Measurements from ENCODE around the gene MOK.

MOK gene

GRCh38 chr14:102210421-102211042, 94.4 kb downstream of the MOK start:
- in situ Hi-C loops (cut with MboI; ENCODE audit: low sequenced_read_pairs) = no loop called here

GRCh38 chr14:102209224-102209966, 95.6 kb downstream of the MOK start:
- in situ Hi-C loops (cut with MboI; ENCODE audit: low sequenced_read_pairs) = no loop called here

DNA sequence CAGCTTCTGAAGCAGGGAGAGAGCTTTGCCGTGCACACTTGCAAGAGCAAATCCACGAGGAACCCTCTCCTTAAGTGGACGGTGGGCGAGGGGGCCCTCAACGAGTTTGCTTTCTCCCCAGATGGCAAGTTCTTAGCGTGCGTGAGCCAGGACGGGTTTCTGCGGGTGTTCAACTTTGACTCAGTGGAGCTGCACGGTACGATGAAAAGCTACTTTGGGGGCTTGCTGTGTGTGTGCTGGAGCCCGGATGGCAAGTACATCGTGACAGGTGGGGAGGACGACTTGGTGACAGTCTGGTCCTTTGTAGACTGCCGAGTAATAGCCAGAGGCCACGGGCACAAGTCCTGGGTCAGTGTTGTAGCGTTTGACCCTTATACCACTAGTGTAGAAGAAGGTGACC, 96.2 kb downstream of the MOK start:
- in situ Hi-C loops (cut with MboI; ENCODE audit: low sequenced_read_pairs) = no loop called here

DNA sequence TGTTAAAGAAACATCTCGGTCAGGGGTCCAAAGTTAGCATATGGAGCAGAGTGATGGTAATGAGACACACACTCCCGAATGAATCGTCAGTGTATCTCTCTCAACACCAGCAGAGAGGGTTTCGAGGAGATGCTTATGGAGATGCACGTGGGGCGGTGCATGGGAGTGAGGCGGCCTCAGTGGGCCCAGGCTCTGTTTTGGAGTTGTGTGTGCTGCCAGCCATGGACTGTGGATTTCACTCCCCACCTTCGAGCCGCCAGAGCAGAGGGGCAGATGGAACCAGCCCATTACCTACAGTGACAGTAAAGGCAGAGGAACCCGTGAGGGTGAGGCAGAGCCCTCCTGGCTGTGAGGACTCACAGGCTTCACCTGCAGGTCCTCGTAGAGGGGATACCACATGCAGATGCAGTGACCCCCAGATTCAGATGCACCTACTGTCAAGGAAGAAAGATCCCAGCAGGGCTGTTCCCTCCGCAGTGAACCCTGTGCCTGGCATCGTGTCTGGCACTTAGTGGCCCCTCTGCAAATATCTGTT, 97.1 kb downstream of the MOK start:
- in situ Hi-C loops (cut with MboI; ENCODE audit: low sequenced_read_pairs) = no loop called here

DNA sequence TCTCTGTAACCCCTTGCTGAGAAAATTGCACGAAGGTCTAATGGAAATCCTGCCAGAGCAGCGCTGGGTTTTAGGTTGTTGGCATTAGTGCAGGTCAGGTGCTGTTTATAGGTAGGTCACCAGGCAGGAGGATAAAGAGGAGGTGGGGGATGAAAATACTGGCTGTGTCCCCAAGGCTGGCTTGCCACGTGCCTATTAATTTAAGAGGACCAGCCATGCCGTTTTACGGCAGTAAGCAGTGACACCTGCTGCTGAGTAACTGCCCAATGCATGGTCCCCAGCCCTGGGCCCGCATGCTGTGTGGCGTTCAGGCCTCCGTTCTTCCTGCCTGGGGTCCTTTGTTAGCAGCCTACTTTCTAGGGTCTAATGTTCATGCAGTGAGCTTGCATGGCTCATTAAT, 98.0 kb downstream of the MOK start:
- in situ Hi-C loops (cut with MboI; ENCODE audit: low sequenced_read_pairs) = no loop called here

DNA sequence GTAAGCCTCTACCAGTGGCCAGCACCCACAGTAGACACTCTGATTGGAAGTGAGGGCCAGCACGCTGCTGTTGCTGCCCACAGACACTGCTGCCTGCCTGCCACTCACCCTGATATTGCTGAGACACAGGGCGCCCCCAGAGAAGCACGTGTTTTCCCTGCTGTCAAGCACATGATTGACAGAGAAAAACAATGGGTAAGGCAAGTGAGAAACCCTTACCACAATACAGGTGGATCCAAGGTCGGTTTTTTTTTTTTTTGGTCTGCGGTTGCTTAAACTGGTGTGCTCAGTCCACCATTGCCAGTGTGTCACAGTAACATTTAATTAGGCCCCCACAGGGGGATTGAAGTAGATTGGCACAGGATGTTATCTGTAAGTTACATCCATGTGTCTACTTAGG, 99.4 kb downstream of the MOK start:
- in situ Hi-C loops (cut with MboI; ENCODE audit: low sequenced_read_pairs) = no loop called here

GRCh38 chr14:102203382-102203781, 101.6 kb downstream of the MOK start:
- in situ Hi-C loops (cut with MboI; ENCODE audit: low sequenced_read_pairs) = no loop called here

GRCh38 chr14:102202944-102203343, 102.0 kb downstream of the MOK start:
- in situ Hi-C loops (cut with MboI; ENCODE audit: low sequenced_read_pairs) = no loop called here

GRCh38 chr14:102201776-102202175, 103.2 kb downstream of the MOK start:
- in situ Hi-C loops (cut with MboI; ENCODE audit: low sequenced_read_pairs) = no loop called here

- in situ Hi-C loops (cut with MboI; ENCODE audit: low sequenced_read_pairs) = no loop called here
Observed at GRCh38 chr14:102201353-102201738, 103.6 kb downstream of the MOK start.

- in situ Hi-C loops (cut with MboI; ENCODE audit: low sequenced_read_pairs) = no loop called here
Observed at GRCh38 chr14:102200690-102201352, 104.1 kb downstream of the MOK start.

- in situ Hi-C loops (cut with MboI; ENCODE audit: low sequenced_read_pairs) = no loop called here
Observed at GRCh38 chr14:102197317-102197853, 107.6 kb downstream of the MOK start.

- in situ Hi-C loops (cut with MboI; ENCODE audit: low sequenced_read_pairs) = no loop called here
Observed at GRCh38 chr14:102196902-102197230, 108.1 kb downstream of the MOK start.

DNA sequence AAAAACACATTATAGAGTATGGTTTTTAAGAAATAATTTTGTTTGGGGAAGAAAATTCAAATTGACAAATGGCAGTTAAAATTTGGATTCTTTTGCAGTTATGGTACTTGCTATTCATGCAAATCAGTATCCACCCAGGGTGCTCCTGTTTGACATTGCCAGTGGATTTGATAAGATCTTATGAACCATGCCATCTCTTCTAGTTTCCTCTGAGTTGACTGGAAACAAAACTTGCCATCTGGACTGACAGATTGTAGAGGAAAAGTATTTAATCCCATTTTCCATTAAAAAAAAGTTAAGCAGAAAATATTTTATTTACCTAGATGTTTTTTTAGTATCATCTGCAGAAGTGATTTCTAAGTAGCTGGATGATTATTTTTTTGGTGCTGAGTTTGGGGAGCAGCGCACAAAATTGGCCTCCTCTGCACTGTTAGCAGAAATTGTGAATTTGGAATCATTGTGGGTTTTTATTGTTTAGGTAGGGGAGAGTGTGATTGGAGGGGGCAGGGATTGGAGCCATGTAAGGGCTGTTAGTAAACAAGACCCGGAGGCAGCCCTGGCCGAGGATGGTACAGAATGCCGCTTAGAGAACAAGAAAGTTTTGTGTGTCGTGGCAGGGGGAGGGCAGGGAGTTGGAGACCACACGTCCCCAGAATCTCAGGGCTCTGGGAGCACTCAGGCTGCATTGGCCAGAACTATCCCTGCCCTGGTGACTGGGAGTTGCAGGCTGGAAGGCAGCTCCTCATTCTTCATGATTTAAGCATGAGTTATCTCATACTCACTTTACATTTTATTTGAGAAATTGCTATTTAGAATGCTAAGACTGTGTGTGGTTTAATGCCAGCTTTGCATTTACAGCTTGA, 108.7 kb downstream of the MOK start:
- in situ Hi-C loops (cut with MboI; ENCODE audit: low sequenced_read_pairs) = no loop called here

DNA sequence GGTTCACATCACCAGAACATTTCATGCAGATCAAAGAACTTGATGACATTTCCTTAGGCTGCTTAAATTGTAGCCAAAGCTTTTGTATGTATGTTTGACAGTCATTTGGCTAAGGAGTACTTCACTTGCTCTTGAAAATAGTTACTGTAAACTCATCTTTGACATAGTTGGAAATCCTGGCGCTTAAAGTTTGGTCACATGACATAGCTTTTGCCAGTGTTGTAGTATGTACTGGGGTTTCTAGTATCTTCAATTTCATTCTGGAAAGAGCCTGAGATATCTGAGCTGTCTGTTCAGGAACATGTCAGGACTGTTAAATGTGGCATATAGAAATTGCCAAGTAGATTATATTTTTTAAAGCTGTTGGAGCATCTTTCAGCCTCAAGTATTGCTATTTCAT, 109.5 kb downstream of the MOK start:
- in situ Hi-C loops (cut with MboI; ENCODE audit: low sequenced_read_pairs) = no loop called here

DNA sequence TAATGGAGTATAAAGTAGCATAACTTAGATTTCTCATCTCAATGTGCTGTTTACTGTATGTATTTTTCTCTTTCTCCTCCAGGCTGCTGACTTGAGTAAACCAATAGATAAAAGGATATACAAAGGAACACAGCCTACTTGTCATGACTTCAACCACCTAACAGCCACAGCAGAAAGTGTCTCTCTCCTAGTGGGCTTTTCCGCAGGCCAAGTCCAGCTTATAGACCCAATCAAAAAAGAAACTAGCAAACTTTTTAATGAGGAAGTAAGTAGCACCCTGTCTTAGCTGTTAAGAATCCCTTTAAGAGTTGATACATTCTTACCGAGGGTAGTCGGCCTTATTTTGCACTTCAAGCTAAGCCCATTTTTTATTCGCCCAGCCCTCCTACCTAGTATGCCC, 110.1 kb downstream of the MOK start:
- in situ Hi-C loops (cut with MboI; ENCODE audit: low sequenced_read_pairs) = no loop called here

GRCh38 chr14:102192840-102193502, 112.0 kb downstream of the MOK start:
- in situ Hi-C loops (cut with MboI; ENCODE audit: low sequenced_read_pairs) = no loop called here

GRCh38 chr14:102189874-102190273, 115.1 kb downstream of the MOK start:
- in situ Hi-C loops (cut with MboI; ENCODE audit: low sequenced_read_pairs) = no loop called here

DNA sequence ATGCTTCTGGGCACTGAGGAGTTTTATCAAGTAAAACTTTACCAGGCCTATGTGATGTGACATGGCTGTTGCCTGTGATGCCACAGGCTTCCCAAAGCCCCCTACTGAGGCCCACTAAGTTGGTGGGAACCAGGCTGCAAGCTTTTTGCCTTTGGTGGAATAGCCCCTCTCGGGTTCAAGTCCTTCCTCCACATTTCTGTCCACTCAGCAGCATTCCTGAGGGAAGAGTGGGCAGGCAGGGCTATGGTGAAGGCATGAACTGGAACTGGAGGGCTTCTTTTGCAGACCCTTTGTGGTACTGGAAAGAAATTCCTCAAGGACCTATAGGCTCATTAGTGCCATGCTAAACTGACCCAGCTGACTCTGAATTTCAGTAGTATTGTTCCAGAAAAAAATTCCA, 116.8 kb downstream of the MOK start:
- in situ Hi-C loops (cut with MboI; ENCODE audit: low sequenced_read_pairs) = no loop called here

DNA sequence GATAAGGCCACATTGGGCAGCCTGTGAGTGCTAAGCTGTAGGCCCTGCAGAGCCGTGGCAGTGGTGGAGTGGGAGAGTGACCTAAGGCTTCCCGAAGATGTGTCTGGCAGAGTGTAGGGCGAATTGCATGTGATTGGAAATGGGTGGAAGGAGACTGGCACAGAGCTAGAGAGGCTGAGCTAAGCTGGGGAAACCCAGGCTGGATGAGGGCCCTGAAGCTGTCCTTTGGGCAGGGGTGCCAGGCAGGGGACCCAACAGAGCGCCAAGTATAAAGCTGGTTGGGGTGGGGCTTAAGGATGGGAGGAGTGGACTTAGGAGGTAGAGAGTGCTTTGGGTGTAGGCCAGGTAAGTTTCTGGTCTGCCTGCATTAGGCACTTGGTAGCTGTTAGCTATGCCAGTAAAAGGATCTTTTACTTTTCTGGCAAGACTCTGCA, 117.4 kb downstream of the MOK start:
- in situ Hi-C loops (cut with MboI; ENCODE audit: low sequenced_read_pairs) = no loop called here

Measured in HL-60/S4 treated with phorbol 12-myristate 13-acetate at 8.2 ng/mL for 4 days and 3 days (cell line).